NCI-H1105 (cell line): Measurements from ENCODE around the gene GPR55.

Experiments
- DNase-seq: peaks from one replicate; lab custom pipeline; 2025; lab: John Stamatoyannopoulos, UW

Gene GPR55

GRCh38 chr2:230919240-230919639, 5.8 kb downstream of the GPR55 start:
- no peak for DNase-seq

GRCh38 chr2:230916218-230916617, 8.8 kb downstream of the GPR55 start:
- DNase-seq, result no peak

GRCh38 chr2:230915319-230915718, 9.7 kb downstream of the GPR55 start:
- no peak for DNase-seq

- no peak for DNase-seq
Observed at GRCh38 chr2:230914886-230915285, 10.2 kb downstream of the GPR55 start.

- DNase-seq, result no peak
Observed at GRCh38 chr2:230913406-230914143, 11.5 kb downstream of the GPR55 start.

GRCh38 chr2:230912724-230913123, 12.3 kb downstream of the GPR55 start:
- no peak for DNase-seq

- DNase-seq, result no peak
Observed at GRCh38 chr2:230912046-230912445, 13.0 kb downstream of the GPR55 start.

GRCh38 chr2:230910546-230911177, 14.4 kb downstream of the GPR55 start:
- DNase-seq, result no peak

- no peak for DNase-seq
Observed at GRCh38 chr2:230909841-230910545, 15.0 kb downstream of the GPR55 start.

GRCh38 chr2:230908595-230909191, 16.3 kb downstream of the GPR55 start:
- no peak for DNase-seq

- DNase-seq, result no peak
Observed at GRCh38 chr2:230908092-230908594, 16.9 kb downstream of the GPR55 start.

- no peak for DNase-seq
Observed at GRCh38 chr2:230907361-230908091, 17.5 kb downstream of the GPR55 start.

GRCh38 chr2:230906471-230907230, 18.4 kb downstream of the GPR55 start:
- DNase-seq, result no peak

GRCh38 chr2:230905448-230906421, 19.3 kb downstream of the GPR55 start:
- no peak for DNase-seq

GRCh38 chr2:230904856-230905447, 20.1 kb downstream of the GPR55 start:
- DNase-seq, result no peak

- no peak for DNase-seq
Observed at GRCh38 chr2:230903231-230904150, 21.6 kb downstream of the GPR55 start.

GRCh38 chr2:230902180-230902899, 22.7 kb downstream of the GPR55 start:
- DNase-seq, result peak; percentile 40

- DNase-seq, result no peak
Observed at GRCh38 chr2:230901006-230901405, 24.0 kb downstream of the GPR55 start.
